GM12864 (cell line): ENCODE data around the gene SLF2.

Experiments used
- DNase-seq: peaks from one replicate; pipeline ENCODE4 v3.0.0-alpha.2; 2011; ENCODE audit warnings: low read depth
- H3K4me3 ChIP-seq: 2 replicates; pipeline ENCODE4 v1.5.1; 2011; ENCODE audit warnings: mild to moderate bottlenecking, low read depth, low read length, control low read depth
- CTCF ChIP-seq: IDR thresholded peaks from 2 replicates; pipeline ENCODE4 v1.5.1; 2011; ENCODE audit warnings: low read depth, mild to moderate bottlenecking, moderate library complexity, low read length, control low read depth, inconsistent platforms; ENCODE audit errors: missing control alignments

SLF2 gene

GRCh38 chr10:100979791-100980272 is 67.1 kb downstream of the SLF2 start:
- TF ChIP-seq CTCF, result no peak
- H3K4me3 ChIP-seq, result no peak overlapping the region
- no peak for DNase-seq

- TF ChIP-seq CTCF, result no peak
- no peak overlapping the region for H3K4me3 ChIP-seq
- no peak for DNase-seq
Measured at GRCh38 chr10:100980311-100980710, 67.5 kb downstream of the SLF2 start.

- no peak for DNase-seq
- H3K4me3 ChIP-seq, result no peak overlapping the region
- TF ChIP-seq CTCF, result no peak
Measured at GRCh38 chr10:100980711-100981110, 67.9 kb downstream of the SLF2 start.

- DNase-seq, result no peak
- H3K4me3 ChIP-seq, result no peak overlapping the region
- TF ChIP-seq CTCF, result no peak
Measured at GRCh38 chr10:100981178-100981772, 68.5 kb downstream of the SLF2 start.

GRCh38 chr10:100982916-100983830 is 70.4 kb downstream of the SLF2 start:
- no peak for DNase-seq
- H3K4me3 ChIP-seq, result no peak overlapping the region
- no peak for TF ChIP-seq CTCF

GRCh38 chr10:100983868-100984671 is 71.3 kb downstream of the SLF2 start:
- no peak for DNase-seq
- no peak for TF ChIP-seq CTCF
- no peak overlapping the region for H3K4me3 ChIP-seq
